NCI-H1436 (cell line): ENCODE measurements around the gene ASPG.

Source experiments
- DNase-seq: peaks from one replicate; lab custom pipeline; 2025; lab: John Stamatoyannopoulos, UW

The ASPG gene

DNA sequence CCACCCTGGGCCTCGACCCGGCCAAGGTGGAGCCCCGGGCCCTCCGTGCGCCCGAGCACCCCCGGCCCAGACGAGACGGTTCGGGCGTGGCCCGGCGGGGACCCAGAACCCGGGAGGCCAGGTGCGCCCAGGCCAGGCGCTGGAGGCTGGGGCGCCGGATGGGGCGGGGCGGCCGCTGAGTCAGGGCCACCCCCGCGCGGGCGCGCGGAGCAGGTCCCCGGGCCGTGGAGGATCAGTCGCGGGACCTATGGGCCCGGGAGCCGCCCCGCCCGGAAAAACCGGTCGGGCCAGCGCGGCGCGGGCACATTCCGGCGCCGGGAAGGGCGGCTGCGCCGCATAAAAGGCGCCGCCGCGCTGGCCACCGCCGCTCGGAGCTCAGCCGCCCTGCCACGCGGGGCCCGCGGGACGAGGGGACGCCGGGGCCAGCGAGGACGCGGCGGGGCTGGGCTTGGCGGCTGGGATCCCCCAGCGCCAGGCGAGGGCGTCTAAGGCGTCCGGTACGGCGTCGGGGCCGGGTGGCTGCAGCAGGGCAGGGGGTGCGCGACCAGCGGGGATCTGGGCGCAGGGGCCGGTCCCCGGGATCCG, 31.3 kb downstream of the ASPG start:
- DNase-seq, result no peak

DNA sequence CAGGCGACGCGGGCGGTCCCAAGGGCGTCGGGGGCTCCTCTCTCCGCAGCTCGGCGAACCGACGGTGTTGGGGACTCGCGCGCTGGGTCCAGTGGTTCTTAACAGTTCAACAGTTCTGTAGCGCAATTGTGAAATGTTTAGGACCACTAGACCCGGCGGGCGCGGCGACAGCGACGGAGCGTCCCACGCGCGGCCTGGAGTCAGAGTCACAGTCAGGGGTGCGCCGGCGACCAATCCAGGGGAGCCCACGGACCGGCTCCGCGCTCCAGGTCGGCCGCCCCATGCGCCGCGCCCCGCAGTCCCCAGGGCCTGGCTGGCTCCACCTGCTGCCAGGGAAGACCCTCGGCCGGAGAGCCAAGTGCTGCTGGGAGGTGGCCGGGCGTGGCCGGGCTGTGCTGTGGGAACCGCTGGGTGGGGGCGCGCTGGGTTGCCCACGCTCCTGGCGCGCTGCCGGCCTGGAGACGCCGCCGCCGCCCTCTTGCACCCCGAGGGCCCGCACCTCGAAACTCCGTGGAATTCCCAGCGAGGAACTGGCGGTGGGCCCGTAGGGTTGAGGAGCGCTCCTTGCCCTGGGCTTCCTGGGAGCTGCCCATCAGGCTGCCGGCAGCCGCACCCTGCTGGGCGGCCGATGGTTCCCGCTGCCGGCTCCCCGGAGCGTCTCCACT, 32.0 kb downstream of the ASPG start:
- DNase-seq, result no peak

DNA sequence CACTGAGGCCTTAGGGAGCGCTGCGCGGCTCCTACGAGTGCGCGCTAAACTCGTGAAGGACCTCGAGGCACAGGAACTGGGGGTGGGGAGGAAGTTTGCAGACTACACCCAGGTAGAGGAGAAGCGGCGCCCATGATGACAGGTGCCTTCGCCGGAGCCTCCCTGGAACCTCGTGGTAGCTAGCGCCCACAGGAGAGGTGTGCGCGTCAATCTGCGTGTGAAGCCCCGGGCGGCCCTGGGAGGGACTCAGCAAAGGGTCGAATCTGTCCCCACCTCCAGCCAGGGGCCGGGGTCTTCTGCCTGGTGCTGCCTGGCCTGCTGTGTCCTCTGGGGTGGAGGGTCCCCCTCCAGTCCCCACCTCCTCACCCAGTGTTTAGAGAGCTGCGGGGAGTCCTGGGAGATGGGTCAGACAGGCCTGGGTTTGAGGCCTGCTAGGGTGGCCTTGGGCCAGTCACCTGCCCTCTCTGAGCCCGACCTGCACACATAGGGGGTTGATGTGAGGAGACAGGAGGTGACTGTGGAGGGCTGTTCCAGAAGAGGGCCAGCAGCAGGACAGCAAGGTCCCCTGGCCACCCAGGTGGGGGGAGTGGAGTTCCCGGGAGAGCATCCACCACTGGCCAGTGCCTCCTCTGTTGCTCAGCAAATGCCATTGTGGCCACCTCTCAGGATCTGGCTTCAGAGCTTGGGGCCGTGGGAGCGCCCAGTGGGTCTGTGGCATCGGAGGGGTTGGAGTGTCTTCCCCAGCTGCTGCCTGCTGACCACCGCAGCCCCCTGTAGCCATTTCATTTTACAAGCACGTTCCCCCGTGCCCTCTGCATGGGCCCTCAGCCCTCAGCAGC, 32.7 kb downstream of the ASPG start:
- DNase-seq, result no peak

DNA sequence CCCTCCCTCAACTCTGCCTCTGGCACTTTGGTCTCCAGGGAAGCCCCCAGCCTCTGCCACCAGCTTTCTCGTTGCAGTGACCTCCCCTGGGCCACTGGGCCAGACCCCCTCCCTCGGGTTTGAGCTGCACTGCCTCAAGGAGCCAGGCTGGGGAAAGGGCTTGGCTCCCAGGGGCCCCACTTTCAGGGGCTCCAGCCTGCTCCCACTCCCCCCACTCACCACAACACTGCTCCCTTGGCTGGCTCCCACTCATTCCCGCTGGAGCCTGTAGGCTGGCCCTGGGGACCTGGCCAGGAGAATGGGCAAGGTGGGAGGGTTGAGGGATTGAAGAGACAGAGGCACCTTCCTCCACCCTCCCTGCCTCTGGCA, 33.6 kb downstream of the ASPG start:
- DNase-seq, result no peak

DNA sequence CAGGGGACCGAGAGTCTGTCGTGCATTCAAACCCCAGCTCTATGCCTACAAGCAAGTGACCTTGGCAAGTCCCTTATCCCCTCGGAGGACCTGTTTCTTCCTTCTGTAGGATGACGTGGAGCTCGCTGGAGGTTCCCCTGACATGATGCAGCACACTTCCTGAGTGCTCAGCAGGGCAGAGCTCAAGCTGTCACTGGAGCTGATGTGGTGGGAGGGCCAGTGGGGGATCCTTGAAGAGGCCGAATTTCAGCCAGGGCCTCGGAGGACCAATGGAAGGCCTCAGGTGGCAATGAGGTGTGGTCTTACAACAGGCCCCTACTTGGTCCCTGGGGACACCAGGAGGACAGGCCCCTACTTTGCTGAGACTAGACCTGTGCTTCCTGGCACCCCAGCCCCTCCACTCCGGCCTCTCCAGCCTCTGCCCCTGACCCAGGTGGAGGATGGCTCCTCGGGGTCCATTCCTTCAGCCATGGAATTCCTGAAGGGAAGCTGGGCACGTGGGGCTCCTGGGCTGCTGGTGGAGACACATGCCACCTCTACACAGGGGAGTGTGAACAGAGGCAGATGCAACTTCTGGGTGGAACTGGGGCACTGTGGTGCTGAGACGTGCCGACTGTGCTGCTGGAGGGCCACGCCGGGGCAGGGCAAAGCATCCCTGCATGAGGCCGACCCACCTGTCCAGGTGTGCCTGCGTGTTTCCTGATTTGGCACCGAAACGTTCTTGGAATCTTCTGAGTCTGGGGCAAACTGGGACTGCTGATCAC, 34.2 kb downstream of the ASPG start:
- DNase-seq, result no peak

DNA sequence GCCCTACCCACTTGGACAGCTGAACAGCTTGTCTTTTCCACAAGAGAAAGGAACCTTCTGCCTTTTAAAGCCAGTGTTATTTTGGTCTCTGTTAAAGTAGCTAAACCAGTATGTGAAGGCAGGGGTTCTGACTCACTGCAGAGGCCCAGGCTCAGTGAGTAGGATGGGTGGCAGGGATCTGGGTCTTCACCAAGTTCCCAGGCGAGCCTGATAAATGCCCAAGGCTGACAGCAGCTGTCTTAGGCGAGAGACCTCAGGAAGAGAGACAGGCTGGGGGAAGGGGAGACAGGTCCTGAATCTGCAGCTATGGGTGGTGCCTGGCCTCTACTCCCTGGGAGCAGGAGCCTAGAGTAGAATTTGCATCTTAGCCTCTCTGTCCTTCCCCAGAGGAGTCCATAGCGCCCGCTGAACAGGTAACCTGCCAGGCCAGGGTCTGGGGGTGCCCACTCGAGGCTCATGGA, 34.8 kb downstream of the ASPG start:
- DNase-seq, result no peak

DNA sequence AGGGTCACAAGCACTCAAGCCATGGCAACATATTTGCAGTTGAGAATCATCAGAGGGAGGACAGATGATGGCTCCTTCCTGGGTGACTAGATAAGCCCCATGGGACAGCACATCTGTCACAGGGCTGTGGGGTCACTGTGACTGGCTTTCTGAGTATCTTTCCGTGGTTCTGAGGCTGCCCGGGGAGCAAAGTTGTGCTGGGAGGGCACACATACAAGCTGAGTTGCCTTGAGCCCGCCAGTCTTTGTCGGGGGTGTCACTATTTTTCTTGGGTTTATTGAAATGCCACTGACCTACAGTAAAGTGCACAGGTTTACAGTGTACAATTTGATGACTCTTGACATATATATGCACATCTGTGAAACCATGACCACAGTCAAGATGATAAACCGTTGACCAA, 35.6 kb downstream of the ASPG start:
- no peak for DNase-seq

DNA sequence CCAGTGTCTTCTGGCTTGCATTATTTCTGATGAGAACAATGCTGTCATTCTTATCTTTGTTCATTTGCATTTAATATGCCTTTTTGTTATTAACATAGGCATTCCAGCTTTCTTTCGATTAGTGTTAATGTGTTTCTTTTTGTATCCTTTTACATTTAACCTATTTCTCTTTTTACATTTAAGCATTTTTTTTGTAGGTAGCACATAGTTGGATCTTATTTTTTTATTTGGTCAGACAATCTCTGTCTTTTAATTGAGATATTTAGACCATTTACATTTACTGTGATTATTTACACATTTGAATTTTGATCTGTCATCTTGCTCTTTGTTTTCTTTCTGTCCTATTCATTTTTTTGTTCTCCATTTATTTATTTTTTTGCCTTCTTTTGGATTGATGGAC, 38.4 kb downstream of the ASPG start:
- DNase-seq, result no peak

DNA sequence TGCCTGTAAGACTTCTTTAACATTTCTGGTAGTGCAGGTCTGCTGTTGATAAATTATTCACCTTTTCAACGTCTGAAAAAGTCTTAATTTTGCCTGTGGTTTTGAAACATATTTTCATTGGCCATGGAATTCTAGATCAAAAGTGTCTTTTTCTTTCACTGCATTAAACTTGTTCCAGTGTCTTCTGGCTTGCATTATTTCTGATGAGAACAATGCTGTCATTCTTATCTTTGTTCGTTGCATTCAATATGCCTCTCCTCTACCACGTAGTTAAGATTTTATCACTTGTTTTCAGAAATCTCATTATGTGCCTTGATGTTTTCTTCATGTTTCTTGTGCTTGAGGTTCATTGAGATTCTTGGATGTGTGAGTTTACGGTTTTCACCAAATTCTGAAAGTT, 39.5 kb downstream of the ASPG start:
- DNase-seq, result no peak

DNA sequence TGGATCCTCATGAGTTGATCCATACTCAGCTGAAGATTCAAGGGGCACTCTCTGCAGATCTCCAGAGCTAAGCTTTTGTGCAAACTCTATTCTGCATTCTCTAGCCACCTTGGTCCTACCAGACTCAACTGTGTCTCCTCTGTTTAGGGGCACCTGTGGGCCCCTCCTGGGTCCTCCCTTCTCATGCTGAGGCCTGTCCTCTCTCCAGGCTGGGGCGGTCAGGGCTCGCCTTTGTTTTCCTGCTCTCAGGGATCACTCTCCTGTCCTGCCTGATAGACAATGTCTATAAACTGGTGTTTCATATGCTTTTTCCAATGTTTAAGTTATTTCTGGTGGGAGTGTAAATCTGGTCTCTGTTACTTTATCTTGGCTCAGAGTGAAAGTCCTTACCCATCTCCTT, 41.3 kb downstream of the ASPG start:
- no peak for DNase-seq

DNA sequence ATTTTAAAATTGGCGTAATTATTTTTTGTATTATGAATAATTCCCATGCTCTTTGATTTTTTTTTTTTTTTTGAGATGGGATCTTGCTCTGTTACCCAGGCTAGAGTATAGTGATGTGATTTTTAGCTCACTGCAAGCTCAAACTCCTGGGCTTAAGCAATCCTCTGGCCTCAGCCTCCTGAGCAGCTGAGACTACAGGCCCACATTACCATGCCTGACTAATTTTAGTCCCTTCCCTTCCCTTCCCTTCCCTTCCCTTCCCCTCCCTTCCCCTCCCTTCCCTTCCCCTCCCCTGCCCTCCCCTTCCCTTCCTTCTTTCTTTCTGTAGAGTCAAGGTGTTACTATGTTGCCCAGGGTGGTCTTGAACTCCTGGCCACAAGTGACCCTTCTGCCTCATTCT, 43.5 kb downstream of the ASPG start:
- no peak for DNase-seq

DNA sequence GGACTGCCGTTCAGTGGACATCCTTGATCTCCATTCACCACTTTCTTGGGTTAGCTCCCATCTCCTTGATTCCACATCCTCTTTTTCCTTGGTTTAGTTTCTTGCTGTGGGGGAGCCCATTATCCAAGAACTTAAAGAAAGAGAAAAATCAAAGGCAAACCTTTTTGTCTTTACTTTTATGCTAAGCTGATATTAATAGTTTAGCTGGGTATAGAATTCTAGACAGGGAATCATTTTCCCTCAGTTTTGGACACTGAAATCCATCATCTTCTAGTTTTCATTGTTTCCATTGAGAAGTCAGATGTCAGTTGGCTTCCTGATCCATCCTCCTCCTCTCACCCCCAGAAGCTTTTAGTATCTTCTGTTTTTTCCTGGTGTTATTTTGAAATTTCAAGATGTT, 44.1 kb downstream of the ASPG start:
- no peak for DNase-seq

DNA sequence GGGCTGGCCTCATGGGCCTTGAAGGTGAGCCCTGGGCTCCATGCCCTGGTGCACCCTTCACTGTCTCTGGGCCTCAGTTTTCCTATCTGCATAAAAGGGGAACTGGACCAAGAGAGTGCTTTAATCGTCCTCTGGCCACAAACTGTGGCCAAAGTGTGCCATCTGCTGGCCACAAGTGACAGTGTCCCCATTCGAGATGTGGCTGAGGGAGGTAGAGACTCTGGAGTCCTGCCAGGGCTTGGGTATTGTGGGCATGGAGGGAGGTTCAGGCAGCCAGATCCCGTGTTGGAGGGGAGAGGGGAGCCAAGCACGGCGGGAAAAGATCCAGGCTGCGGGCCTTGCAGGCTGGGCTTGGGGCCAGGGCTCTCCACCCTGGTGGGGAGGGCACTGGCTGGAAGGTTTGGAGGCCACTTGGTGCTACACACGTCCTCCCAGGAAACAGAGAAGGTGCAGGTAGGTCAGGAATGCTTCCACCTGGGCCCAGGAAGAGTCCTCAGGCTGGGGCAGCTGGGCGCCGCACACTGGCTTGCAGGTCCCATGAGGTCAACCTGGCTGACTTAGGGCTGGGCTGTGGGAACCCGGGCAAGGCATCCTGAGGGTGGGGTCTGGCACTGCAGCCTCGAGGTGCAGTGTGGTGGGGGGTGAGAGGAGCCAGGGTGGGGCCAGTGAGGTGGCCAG, 45.6 kb downstream of the ASPG start:
- DNase-seq, result no peak

DNA sequence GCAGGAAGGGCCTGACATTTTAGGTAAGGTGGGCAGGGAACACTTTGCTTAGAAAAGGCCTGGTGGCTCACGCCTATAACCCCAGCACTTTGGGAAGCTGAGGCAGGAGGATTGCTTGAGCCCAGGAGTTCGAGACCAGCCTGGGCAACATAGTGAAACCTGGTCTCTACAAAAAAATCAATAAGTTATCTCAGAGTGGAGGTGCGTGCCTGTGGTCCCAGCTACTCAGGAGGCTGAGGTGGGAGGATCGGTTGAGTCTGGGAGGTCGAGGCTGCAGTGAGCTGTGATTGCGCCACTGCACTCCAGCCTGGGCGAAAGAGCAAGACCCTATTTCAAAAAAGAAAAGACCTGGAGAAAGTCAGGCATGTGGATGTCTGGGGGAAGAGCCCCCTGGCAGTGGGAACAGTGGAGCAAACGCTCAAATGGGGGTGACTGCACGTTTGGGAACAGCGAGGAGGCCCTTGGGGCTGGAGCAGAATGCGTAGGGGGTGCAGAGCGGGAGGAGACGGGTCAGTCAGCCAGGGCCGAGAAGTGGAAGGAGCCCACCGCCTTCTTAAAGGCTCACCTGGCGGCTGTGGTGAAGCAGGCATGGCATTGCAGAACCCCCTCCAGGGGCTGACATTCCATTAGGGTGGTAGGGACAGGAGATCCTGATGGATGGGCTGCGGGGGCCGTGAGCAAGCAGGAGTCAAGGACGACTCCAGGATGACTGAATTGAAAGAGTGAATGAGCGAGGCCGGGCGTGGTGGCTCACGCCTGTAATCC, 46.6 kb downstream of the ASPG start:
- DNase-seq, result no peak

DNA sequence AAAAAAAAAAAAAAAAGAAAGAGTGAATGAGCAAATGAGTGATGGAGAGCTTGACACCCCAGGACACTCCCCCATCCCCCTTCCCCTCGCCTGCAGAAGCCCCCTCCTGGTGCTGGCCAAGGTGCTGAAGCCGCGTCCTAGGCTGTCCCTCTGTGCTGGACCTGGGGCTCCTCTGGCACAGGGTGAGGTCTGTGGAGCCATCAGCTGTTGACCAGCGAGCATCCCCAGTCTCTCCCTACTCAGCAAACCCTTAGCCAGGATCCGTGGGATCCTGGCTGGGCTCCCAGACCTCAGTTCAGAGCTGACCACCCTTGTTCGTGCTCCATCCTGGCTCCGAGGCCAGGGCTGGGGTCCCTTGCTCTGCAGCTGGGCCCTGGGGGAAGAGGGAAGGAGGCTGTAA, 47.5 kb downstream of the ASPG start:
- no peak for DNase-seq

DNA sequence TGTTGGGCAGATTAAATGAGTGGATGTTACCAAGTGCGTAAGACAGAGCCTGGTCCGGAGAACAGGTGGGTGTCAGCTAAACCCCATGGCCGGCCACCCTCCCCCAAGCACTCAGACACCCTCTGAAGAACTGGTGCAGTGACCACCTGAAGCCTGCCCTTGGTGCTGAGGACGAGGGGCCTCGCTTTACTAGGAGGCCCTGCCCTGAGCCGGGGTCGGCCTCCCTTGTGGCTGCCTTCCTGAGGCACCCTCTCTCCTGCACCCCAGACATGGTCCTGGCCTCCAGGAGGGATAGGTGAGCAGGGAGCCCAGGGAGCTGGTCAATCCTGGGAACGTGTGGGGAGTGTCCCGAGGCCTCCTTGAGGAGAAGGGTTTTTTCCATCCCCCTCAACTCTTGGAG, 48.0 kb downstream of the ASPG start:
- no peak for DNase-seq

DNA sequence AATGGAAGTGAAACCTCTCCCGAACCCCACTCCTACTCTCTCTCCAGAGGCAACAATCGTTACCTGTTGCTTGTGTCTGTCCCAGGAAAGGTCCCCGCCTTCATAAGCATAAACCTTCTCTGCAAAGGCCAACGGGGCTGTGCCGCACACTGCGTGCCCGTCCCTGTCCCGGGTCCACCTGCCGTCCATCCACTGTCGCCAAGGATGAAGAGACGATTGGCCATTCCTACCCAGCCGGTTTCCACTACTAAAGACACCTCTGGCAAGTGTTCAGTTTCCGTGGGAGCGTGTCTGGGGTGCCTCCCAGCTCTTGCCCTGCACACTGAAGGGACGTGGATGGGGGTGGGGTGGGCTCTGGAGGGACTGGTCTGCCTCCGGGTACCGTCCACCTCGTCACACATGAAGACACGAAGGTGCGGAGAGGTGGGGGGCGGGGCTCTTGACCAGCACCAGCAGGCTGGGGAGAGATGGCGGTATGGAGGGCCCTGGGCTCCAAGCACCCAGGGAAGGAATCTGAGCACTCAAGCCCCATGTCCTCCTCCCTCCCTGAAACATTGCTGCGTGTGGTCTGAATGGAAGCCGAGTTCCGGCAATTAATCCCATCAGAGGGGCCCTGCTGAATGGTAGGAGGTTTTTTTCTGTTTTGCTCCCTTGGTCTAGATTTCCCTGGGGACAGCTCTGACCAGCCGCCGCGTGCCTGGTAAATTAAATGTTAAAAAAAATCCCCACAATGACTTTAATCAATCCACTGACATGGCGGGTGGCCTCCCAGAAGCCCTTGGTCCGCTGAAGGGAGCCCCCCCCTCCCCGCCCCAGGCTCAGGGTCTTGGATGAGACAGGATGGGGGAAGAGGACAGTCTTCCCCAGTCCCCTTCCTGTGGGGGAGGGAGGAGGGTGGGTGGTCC, 48.8 kb downstream of the ASPG start:
- DNase-seq, result no peak

DNA sequence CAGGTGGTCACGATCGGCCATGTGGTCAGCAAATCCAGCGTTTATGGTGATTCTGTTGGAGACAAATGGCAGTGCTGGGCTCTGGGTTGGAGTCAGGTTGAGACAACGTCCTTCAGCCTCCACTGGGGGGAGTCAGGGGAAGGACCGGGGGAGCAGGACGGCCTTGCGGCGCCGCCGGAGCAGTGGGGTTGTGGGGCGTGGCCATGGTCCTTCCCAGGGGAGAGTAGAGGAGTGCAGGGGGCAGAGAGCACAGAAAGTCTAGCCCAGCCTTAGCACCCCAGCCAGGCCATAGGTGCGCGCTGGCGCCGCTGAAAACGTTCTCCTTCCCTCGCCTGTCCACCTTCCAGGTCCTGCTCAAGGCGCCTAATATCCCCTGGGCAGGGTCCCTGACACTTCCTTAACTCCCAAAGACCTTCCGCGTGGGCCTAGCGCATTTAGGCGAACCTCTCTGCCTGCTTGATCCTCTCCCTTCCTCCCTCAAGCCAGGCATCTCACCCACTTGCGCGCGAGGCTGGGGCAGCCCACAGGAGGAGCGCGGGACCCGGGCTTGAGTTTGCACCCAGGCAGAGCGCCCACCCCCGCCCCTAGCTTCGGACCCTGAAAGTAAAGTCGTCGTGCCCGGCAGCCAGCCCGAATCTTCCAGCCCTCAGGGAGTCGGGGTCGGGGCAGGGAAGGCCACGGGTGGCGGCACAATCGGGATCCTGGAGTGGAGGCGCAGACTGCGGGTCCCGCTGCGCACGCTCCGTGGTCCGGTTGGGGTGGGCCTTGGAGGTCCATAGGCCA, 49.8 kb downstream of the ASPG start:
- DNase-seq, result no peak

DNA sequence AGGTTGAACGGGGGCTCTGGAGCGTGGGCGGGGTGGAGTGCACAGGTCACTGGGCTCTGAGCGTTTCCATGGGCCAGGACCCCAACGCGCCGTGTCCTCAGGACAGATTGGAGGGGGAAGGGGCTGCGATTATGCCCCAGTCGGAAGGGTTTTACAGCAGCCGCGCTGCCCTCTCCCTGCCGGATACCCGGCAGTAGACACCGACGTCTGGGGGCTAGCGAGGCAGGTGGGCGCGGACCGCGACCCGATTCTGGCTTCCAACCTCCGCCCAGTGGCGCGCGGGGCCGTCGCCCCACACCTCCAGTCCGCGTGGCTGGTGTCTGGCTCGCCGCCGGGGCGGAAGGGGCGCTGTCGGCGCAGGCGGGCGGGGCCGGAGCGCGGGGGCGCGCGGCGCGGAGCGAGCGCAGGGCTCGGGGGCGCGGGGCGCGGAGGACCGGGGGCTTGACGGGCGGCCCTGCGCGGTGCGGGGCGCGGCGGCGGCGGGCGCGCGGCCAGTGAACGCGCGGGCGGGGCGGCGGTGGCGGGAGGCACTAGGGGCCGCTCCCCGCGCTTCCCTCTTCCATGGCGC, 50.5 kb downstream of the ASPG start:
- no peak for DNase-seq
